ENCODE data around the gene INVS. TPM values are rescaled to one million over a fixed set of nuclear protein-coding genes. Genes with fewer than 3 reads are reported as not detected.

The INVS gene
- total RNA-seq, 1 donor from 2014 or later, result 28.1 TPM

- TF ChIP-seq CTCF (IDR thresholded peaks at IDR 0.05; ENCODE audit: unreplicated experiment), result no peak
- H3K4me3 Mint-ChIP-seq (ENCODE audit: low read depth), result no peak overlapping the region
- H3K36me3 Mint-ChIP-seq (ENCODE audit: insufficient read depth), result peaks cover 28% of the 10 kb centered on the region
- H3K9me3 Mint-ChIP-seq (ENCODE audit: low read depth), result peaks cover 24% of the 10 kb centered on the region
- H3K27me3 Mint-ChIP-seq, result peaks cover 19% of the 10 kb centered on the region
- no peak for DNase-seq (ENCODE audit: low spot score, unreplicated experiment)
- peaks cover 8% of the 10 kb centered on the region for H3K4me1 Mint-ChIP-seq (ENCODE audit: low read depth)
- H3K27ac Mint-ChIP-seq, result no peak overlapping the region
Measured at GRCh38 chr9:100170085-100170484, 71.0 kb downstream of the INVS start.

DNA sequence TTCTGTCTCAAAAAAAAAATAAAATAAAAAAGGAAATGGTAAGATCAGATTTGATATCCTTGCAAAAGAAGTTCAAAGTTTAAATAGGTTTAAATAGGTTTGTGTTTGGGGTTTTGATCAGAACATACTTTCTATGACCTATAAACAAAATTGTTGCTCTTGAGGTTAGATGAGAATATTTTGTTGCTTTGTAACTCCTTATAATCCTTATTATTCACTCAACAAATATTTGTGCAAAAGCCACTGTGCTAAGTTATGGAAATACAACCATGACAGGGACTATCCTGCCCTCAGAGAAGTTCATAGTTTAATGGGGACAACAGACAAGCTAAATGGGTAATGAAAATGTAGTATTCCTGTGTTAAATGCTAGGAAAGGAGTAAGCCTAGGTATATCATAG, 71.5 kb downstream of the INVS start:
- no peak for TF ChIP-seq CTCF (IDR thresholded peaks at IDR 0.05; ENCODE audit: unreplicated experiment)
- Mint-ChIP-seq H3K9me3 (ENCODE audit: low read depth) (peaks cover 25% of the 10 kb centered on the region), H3K27me3 (peaks cover 19% of the 10 kb centered on the region), H3K36me3 (ENCODE audit: insufficient read depth) (peaks cover 31% of the 10 kb centered on the region), H3K4me3 (ENCODE audit: low read depth) (no peak overlapping the region), H3K4me1 (ENCODE audit: low read depth) (peaks cover 8% of the 10 kb centered on the region), H3K27ac (no peak overlapping the region)
- no peak for DNase-seq (ENCODE audit: low spot score, unreplicated experiment)

- TF ChIP-seq CTCF (IDR thresholded peaks at IDR 0.05; ENCODE audit: unreplicated experiment), result no peak
- no peaks in the 10 kb centered on the region for H3K4me1 Mint-ChIP-seq (ENCODE audit: low read depth)
- H3K27ac Mint-ChIP-seq, result no peak overlapping the region
- no peaks in the 10 kb centered on the region for H3K27me3 Mint-ChIP-seq
- peaks cover 51% of the 10 kb centered on the region for H3K9me3 Mint-ChIP-seq (ENCODE audit: low read depth)
- no peak for DNase-seq (ENCODE audit: low spot score, unreplicated experiment)
- peaks cover 46% of the 10 kb centered on the region for H3K36me3 Mint-ChIP-seq (ENCODE audit: insufficient read depth)
- no peak overlapping the region for H3K4me3 Mint-ChIP-seq (ENCODE audit: low read depth)
Measured at GRCh38 chr9:100186356-100186755, 87.3 kb downstream of the INVS start.

GRCh38 chr9:100190339-100190738, 91.3 kb downstream of the INVS start:
- H3K4me1 Mint-ChIP-seq (ENCODE audit: low read depth), result no peaks in the 10 kb centered on the region
- no peak for TF ChIP-seq CTCF (IDR thresholded peaks at IDR 0.05; ENCODE audit: unreplicated experiment)
- no peak overlapping the region for H3K27ac Mint-ChIP-seq
- H3K36me3 Mint-ChIP-seq (ENCODE audit: insufficient read depth), result peaks cover 47% of the 10 kb centered on the region
- no peak for DNase-seq (ENCODE audit: low spot score, unreplicated experiment)
- no peaks in the 10 kb centered on the region for H3K27me3 Mint-ChIP-seq
- H3K9me3 Mint-ChIP-seq (ENCODE audit: low read depth), result peaks cover 47% of the 10 kb centered on the region
- no peak overlapping the region for H3K4me3 Mint-ChIP-seq (ENCODE audit: low read depth)

- Mint-ChIP-seq H3K36me3 (ENCODE audit: insufficient read depth) (peaks cover 42% of the 10 kb centered on the region), H3K27ac (no peak overlapping the region), H3K27me3 (no peaks in the 10 kb centered on the region), H3K9me3 (ENCODE audit: low read depth) (peaks cover 47% of the 10 kb centered on the region), H3K4me1 (ENCODE audit: low read depth) (peaks cover 5% of the 10 kb centered on the region), H3K4me3 (ENCODE audit: low read depth) (no peak overlapping the region)
- no peak for DNase-seq (ENCODE audit: low spot score, unreplicated experiment)
- no peak for TF ChIP-seq CTCF (IDR thresholded peaks at IDR 0.05; ENCODE audit: unreplicated experiment)
Measured at GRCh38 chr9:100191264-100191663, 92.2 kb downstream of the INVS start.
